NCI-H748 (cell line): ENCODE data around the gene CEP72.
A peak's percentile ranks its signal among the peaks of the same experiment; 100 is the strongest.

Experiments used
- DNase-seq: peaks from one replicate; lab custom pipeline; 2025; ENCODE audit not compliant: unreplicated experiment; lab: John Stamatoyannopoulos, UW

CEP72 gene

GRCh38 chr5:579746-580366, 32.3 kb upstream of the CEP72 start:
- DNase-seq = no peak

- no peak for DNase-seq
Observed at GRCh38 chr5:580436-580835, 31.7 kb upstream of the CEP72 start.

GRCh38 chr5:581266-581665, 30.9 kb upstream of the CEP72 start:
- DNase-seq = no peak

GRCh38 chr5:581941-582340, 30.2 kb upstream of the CEP72 start:
- DNase-seq = no peak

DNA sequence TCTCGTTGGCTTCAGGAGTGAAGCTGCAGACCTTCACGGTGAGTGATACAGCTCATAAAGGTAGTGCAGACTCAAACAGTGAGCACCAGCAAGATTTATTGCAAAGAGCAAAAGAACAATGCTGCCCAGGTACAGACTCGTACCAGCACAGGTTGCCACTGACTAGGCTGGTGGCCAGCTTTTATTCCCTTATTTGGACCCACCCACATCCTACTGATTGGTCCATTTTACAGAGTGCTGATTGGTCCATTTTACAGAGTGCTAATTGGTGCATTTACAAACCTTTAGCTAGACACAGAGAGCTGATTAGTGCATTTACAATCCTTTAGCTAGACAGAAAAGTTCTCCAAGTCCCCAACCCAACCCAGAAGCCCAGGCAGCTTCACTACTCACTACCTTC, 29.7 kb upstream of the CEP72 start:
- peak; percentile 66 for DNase-seq

DNA sequence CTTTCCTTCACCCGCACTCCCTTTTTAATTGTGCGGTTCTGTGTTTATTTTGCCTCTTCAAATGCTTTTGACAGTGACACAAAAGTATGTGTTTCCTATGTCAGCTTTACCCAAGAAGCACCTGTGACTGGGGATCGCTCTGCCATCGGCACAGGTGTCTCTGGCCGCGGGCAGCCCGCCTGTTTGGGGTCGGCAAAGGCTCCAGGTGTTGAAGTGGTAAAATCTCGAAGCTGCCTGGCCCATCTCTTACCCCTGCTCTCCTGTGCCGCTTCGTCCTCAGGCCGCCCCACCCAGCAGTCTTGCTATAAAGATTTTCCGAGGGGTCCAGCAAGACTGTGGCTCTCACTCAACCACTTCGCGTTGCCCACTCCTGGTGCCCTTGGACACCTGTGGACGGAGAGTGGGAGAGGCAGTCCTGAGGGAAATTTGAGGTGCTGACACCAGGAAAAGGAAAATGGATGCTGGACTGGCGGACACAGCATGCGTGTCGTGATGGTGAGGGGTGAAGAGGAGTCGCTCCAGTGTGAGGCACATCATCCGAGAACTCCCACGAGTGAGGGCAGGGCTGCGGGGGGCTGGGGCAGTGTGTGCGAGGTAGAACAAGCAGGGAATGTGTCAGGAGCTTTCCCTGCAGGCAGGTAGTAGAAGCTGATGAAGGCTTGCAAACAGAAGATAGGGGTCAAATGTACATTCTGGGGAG, 29.1 kb upstream of the CEP72 start:
- DNase-seq = peak; percentile 87

GRCh38 chr5:583645-584044, 28.5 kb upstream of the CEP72 start:
- DNase-seq = no peak

DNA sequence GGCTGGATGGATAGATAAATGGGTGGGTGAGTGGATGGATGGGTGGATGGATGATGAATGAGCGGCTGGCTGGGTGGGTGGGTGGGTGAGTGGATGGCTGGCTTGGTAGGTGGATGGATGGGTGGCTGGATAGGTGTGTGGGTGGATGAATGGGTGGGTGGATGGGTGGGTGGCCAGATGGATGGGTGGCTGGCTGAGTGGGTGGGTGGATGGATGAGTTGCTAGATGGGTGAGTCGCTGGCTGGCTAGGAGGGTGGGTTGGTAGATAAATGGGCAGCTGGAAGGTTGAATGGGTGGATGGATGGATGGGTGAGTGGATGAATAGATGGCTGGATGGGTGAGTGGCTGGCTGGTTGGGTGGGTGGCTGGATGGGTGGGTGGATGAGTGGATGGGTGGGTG, 27.9 kb upstream of the CEP72 start:
- no peak for DNase-seq

DNA sequence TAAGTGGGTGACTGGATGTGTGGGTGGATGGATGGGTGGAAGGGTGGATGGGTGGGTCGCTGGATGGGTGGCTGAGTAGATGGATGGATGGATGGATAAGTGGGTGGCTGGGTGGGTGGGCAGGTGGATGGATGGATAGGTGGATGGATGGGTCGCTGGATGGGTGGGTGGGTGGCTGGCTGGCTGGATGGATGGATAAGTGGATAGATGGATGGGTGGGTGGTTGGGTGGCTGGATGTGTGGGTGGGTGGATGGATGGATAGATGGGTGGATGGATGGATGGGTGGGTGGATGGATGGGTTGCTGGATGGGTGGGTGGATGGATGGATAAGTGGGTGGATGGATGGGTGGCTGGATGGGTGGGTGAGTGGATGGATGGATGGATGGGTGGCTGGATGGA, 27.3 kb upstream of the CEP72 start:
- DNase-seq = no peak

GRCh38 chr5:585556-585955, 26.6 kb upstream of the CEP72 start:
- DNase-seq = no peak

- no peak for DNase-seq
Observed at GRCh38 chr5:585962-586628, 26.0 kb upstream of the CEP72 start.

DNA sequence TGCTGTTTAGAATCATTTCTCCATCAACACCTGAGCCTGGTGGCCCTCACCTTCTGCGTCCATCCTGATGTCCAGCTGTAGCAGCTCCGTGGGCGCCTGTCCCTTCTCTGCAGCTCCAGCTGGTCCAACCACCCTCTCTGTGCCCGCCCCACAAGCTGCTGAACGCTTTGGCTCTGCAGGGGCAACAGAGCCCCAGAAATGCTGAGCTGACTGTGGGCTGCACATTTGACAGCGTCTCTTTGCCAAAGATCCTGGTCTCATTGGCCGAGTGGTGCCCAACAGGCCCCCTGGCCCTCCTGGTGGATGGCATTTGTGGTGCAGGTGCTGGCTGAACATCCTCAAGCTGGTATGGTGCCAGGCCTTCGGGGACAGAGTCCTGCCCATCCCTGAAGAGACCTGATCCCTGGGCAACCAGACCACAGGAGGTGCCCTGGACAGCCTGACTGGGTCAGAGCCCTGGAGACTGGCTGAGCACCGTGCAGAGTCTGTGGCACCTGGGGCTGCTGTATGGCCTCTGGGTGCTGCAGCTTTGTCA, 25.3 kb upstream of the CEP72 start:
- no peak for DNase-seq

- DNase-seq = no peak
Observed at GRCh38 chr5:587403-587802, 24.7 kb upstream of the CEP72 start.

GRCh38 chr5:588406-588995, 23.6 kb upstream of the CEP72 start:
- DNase-seq = peak; percentile 65

GRCh38 chr5:589173-589572, 23.0 kb upstream of the CEP72 start:
- no peak for DNase-seq

- DNase-seq = no peak
Observed at GRCh38 chr5:589588-589987, 22.6 kb upstream of the CEP72 start.

DNA sequence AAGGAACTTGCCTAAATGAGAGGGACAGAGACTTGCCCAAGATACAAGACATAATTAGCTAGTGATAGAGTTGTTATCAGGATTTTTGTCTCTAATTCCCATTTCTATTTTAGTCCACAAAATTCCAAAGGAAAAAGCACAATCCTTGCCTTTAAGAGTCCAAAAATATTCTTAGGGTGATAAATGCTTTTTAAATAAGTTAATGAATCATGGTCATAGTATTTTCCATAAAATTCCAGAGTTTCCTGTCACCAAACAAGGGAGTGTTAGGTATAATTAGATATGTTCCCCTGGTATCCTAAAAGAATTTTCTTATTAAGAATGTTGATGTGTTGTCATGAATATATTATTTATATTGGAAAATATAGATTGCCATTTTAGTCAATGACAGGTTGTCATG, 21.8 kb upstream of the CEP72 start:
- no peak for DNase-seq

DNA sequence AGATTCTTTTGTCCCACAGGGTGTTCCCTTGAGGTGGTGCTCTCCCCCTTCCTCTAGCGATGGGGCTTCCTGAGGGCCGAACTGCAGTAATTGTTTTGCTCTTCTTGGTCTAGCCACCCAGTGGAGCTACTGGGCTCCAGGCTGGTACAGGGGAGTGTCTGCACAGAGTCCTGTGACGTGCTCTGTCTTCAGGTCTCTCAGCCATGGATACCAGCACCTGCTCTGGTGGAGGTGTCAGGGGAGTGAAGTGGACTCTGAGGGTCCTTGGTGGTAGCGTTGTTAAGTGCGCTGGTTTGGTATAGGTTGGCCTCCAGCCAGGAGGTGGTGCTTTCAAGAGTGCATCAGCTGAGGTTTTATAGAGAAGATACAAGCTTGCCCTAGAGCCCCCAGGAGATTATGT, 20.4 kb upstream of the CEP72 start:
- DNase-seq = peak; percentile 99

- DNase-seq = no peak
Observed at GRCh38 chr5:592158-592557, 20.0 kb upstream of the CEP72 start.

DNA sequence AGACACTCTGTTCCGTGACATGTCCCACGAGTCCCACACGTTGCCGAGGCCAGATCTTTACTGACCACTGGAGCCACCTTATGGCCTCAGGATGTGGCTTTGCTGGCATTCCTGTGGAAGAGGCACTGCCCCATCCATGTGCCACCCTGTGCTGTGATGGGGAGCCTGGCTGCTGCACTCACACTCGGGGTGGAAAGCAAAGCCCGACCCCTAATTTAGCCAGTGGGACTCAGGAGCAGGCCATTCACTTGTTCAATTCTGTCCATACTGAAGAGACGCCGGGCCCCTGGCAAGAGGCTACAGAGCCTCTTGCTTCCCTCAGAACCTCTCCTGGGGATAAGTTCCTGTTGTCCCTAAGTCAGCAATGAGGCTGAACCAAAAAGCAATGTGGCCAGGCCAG, 18.6 kb upstream of the CEP72 start:
- DNase-seq = no peak

DNA sequence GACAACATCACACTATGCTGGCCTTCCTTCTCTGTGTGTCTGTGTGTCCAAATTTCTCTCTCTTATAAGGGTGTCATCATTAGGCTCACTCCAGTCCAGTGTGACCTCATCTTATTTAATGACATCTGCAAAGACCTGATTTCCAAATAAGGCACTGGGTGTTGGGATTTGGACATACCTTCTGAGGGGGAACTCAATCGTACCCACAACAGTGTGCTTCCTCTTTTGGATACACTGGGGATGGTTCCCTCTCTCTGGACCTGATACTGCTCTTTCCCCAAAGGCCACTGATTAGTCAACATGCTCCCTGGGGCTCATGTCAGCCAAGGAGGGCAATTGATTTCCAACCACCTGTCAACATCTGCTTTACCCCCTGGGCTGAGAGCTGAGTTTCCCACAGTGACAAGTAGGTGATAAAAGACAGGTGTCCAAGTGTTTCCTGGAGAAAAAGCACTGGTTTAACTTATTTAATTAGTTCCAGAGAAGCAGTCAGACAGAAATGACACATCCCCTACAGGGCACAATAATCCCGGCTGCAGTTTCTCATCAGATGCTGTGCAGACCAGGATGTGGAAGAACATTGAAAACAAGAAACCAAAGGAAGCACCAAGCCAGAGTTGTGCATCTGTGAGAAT, 17.8 kb upstream of the CEP72 start:
- no peak for DNase-seq
